ENCODE measurements around the gene LDLRAP1. TPM values are rescaled to one million over a fixed set of nuclear protein-coding genes. Genes with fewer than 3 reads are reported as not detected.
A peak's percentile ranks its signal among the peaks of the same experiment; 100 is the strongest.

The LDLRAP1 gene
- total RNA-seq, 1 donor from 2014 or later, result 8.0 TPM

GRCh38 chr1:25528881-25529517, 14.4 kb upstream of the LDLRAP1 start:
- no peak overlapping the region for H3K4me2 ChIP-seq (ENCODE audit: low read length)
- H3K27me3 ChIP-seq (ENCODE audit: insufficient read depth, low read length), result peaks cover 8% of the 10 kb centered on the region
- H3K9me3 Mint-ChIP-seq (ENCODE audit: unreplicated experiment), result peaks cover 4% of the 10 kb centered on the region
- peaks cover 4% of the 10 kb centered on the region for H3K4me1 Mint-ChIP-seq (ENCODE audit: low read depth, unreplicated experiment)
- H3K36me3 Mint-ChIP-seq (ENCODE audit: low read depth, unreplicated experiment), result no peaks in the 10 kb centered on the region
- H4K20me1 ChIP-seq (ENCODE audit: insufficient read depth, low read length), result no peaks in the 10 kb centered on the region
- H3K9ac ChIP-seq (ENCODE audit: low read length), result no peak overlapping the region
- no peaks in the 10 kb centered on the region for H3K36me3 ChIP-seq (ENCODE audit: insufficient read depth, low read length)
- H3K27me3 Mint-ChIP-seq (ENCODE audit: low read depth, unreplicated experiment), result peaks cover 18% of the 10 kb centered on the region
- no peak overlapping the region for H3K4me3 Mint-ChIP-seq (ENCODE audit: unreplicated experiment)
- DNase-seq (ENCODE audit: low read depth) (no peak), FAIRE-seq (peak; percentile 73)
- no peak overlapping the region for H2AFZ ChIP-seq (ENCODE audit: low read depth, low read length)
- H3K9me3 ChIP-seq (ENCODE audit: insufficient read depth, low read depth, low read length), result peaks cover 7% of the 10 kb centered on the region
- H3K27ac Mint-ChIP-seq (ENCODE audit: unreplicated experiment), result no peak overlapping the region
- peaks cover 4% of the 10 kb centered on the region for H3K4me1 ChIP-seq (ENCODE audit: insufficient read depth, low read length)
- TF ChIP-seq CTCF (IDR thresholded peaks at IDR 0.05; ENCODE audit: insufficient read depth, low read depth, low read length), result no peak
- no peak for TF ChIP-seq EZH2 (IDR thresholded peaks at IDR 0.05; ENCODE audit: insufficient read depth, low read length)
- no peak overlapping the region for H3K4me3 ChIP-seq (ENCODE audit: insufficient read depth, low read depth, low read length)
- H3K27ac ChIP-seq (ENCODE audit: low read depth, low read length), result no peak overlapping the region
- H3K79me2 ChIP-seq (ENCODE audit: insufficient read depth, low read length), result no peaks in the 10 kb centered on the region

- DNase-seq (ENCODE audit: low read depth) (no peak), FAIRE-seq (no peak)
- Mint-ChIP-seq H3K4me1 (ENCODE audit: low read depth, unreplicated experiment) (peaks cover 4% of the 10 kb centered on the region), H3K27ac (ENCODE audit: unreplicated experiment) (no peak overlapping the region), H3K9me3 (ENCODE audit: unreplicated experiment) (peaks cover 4% of the 10 kb centered on the region), H3K36me3 (ENCODE audit: low read depth, unreplicated experiment) (no peaks in the 10 kb centered on the region), H3K27me3 (ENCODE audit: low read depth, unreplicated experiment) (peaks cover 13% of the 10 kb centered on the region), H3K4me3 (ENCODE audit: unreplicated experiment) (no peak overlapping the region)
- H4K20me1 ChIP-seq (ENCODE audit: insufficient read depth, low read length), result no peaks in the 10 kb centered on the region
- no peaks in the 10 kb centered on the region for H3K36me3 ChIP-seq (ENCODE audit: insufficient read depth, low read length)
- H3K9me3 ChIP-seq (ENCODE audit: insufficient read depth, low read depth, low read length), result peaks cover 7% of the 10 kb centered on the region
- H2AFZ ChIP-seq (ENCODE audit: low read depth, low read length), result no peak overlapping the region
- no peaks in the 10 kb centered on the region for H3K79me2 ChIP-seq (ENCODE audit: insufficient read depth, low read length)
- H3K4me2 ChIP-seq (ENCODE audit: low read length), result no peak overlapping the region
- TF ChIP-seq CTCF (IDR thresholded peaks at IDR 0.05; ENCODE audit: insufficient read depth, low read depth, low read length), result no peak
- TF ChIP-seq EZH2 (IDR thresholded peaks at IDR 0.05; ENCODE audit: insufficient read depth, low read length), result no peak
- no peak overlapping the region for H3K27ac ChIP-seq (ENCODE audit: low read depth, low read length)
- H3K9ac ChIP-seq (ENCODE audit: low read length), result no peak overlapping the region
- H3K27me3 ChIP-seq (ENCODE audit: insufficient read depth, low read length), result peaks cover 7% of the 10 kb centered on the region
- H3K4me3 ChIP-seq (ENCODE audit: insufficient read depth, low read depth, low read length), result no peak overlapping the region
- H3K4me1 ChIP-seq (ENCODE audit: insufficient read depth, low read length), result peaks cover 4% of the 10 kb centered on the region
Measured at GRCh38 chr1:25529518-25530185, 13.8 kb upstream of the LDLRAP1 start.

Data from astrocyte (in vitro differentiated cells and primary cell).